Measurements from ENCODE around the gene SLC4A1.

The SLC4A1 gene

DNA sequence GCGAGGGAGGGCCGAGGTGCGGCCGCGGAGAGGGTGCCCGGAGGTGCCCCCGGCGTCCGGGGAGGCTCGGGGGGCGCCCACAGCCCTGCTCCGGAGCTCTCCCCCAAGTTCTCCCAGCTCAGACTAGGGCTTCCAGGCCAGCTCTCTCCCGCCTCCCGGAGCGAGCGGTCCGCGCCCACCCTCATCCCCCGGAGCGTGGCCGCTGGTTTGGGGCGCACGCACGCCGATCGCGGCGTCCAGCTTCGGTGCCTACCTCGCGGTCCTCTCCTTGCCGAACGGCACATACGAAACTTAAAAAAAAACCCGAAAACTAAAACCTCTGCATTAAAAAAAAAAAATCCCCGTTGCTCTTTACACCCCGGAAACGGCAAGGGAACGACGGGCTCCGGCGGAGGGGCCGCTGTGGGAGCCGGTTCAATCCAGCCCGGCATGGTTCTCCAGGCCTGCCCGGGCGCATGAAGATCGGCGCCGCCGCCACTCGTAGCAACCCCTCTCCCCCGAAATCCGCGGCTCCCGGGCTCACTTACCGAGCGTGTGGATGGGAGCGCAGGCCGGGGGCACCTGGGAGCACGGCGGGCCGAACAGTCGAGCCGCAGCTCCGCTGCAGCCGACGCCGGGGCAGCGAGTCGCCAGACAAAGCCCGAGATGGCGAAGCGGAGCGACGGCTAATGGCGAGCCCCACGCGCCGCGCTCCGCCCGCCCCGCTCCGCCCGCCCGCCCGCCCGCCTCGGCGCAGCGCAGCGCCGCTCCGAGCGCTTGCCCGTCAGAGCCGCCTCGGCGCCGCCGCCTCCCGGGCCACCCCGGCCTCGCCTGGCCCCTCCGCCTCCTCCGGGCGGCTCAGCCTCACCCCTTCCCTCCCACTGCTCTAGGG, 47.5 kb downstream of the SLC4A1 start:
- DNase-seq (ENCODE audit: low read depth in 2 of 2), result no peak

DNA sequence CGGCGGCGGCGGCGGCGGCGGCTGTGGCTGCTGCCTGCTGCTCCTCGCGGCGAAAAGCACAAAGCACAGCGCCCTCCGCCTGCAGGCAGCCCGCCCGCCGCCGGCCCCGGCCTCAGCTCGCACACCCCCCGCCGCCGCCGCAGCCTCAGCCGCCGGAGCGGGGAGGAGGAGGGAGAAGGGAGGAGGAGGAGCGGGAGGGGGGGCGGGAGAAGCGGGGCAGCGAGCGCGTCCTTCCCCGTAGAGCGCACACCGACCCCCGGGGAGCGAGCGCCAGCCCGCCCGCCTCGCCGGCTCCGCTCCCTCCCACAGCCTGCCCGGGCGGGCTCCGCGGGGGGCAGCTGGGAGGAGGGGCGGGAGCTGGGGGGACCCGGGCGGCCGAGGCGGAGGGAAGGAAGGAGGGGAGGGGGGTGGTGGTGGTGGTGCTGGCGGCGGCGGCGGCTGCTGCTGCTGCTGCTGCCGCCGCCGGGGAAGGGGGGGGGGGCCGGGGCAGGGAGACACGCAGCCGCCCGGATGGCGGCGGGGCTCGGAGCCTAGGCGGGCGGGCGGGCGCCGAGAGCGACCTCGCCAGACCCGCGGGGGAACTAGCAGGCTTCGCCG, 48.2 kb downstream of the SLC4A1 start, which contains the start of gene UBTF:
Gene UBTF (minus strand): TSS at position 60 of the 597 bp plus-strand sequence. CDS start 1,446 bp downstream, outside the sequence.
- peak in 1 of 2 donors; percentile 51 for DNase-seq (ENCODE audit: low read depth in 2 of 2)

DNA sequence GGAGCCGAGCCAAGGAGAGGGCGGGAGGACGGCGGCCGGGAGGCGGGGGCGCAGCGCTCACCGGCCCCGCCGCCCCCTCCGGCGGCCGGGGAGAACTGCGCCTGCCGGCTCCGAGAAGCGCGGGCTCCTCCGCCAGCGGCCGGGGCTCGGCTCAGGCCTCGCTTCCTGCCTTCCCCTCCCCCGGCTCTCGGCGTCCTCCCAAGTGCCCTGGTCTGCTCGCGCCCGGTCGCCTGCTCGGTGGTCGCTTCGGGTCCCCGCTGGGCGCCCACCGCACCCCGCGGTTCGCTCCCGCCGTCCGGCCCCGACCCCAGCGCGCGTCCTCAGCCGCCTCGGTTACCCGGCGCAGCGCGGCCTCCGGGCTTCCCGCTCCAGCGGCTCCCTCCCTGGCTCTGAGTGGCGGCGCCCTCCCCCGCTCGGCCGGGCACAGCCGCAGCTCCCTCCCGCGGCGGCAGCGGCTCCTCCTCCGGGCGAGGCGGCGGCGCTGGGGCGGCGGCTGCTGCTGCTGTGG, 48.8 kb downstream of the SLC4A1 start:
- peak in 1 of 2 donors; percentile 54 for DNase-seq (ENCODE audit: low read depth in 2 of 2)

DNA sequence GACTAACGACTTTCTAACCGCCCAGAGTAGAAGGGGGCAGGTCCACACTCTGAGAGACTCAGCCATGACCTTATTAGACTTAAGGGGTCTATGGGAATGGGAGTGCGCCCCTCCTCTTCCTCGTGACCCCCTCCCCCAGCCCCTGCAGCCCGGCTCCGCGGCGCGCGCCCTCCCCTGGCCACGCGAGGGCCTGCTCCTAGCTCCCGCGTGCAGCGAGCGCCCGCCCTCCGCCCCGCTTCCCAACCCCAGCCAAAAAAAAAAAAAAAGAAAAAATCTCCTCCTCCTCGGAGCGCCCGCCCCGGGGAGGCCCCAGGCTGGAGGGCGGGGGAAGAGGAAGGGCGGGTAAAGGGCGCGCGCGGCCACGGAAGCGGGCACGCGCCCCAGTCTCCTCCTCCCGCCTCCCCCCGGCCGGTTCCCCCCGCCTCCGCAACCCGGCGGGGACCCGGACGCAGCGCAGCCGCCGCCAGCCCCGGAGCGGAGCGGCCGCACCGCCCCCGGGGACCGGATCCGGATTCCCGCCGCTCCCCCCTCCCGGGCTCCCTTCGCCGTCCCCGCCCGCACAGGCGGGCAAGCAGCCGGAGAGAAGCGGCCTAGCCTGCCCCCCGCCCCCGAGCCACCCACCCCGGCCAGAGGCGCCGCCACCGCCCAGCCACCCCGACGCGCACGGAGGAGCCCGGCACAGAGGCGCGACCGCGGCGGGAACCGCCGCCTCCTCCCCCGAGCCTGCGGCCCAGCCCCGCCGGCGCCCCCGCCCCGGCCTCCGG, 49.4 kb downstream of the SLC4A1 start:
- peak; percentile 78 to 90 for DNase-seq (ENCODE audit: low read depth in 2 of 2)

DNA sequence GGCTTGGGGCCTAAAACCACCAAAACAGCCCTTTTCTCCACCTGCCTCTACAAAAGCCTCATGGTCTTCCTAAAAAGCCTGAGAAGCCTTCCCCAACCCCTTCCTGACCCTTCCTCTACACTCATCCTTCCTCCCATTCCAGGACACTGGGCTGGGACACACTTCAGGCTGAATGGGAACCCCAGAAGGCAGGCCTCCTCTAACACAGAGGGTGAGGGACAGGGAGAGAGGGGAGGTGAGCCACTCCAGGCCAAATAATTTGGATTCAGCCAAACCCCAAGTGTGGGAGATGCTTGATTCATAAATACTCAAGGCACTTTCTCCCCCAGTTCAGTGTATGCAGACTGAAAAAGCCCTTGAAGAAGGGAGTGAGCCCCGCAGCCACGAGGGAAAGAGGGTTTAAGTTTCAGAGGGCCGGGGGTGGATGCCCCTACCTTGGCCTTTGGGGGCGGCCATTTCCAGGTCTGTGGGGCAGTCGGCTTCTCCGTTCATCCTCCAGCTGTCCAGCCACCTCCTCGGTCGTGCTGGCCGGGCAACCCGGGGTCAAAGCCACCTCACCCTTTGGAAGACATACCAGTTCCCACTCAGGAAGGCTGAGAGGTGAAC, 50.1 kb downstream of the SLC4A1 start:
- no peak for DNase-seq (ENCODE audit: low read depth in 2 of 2)

DNA sequence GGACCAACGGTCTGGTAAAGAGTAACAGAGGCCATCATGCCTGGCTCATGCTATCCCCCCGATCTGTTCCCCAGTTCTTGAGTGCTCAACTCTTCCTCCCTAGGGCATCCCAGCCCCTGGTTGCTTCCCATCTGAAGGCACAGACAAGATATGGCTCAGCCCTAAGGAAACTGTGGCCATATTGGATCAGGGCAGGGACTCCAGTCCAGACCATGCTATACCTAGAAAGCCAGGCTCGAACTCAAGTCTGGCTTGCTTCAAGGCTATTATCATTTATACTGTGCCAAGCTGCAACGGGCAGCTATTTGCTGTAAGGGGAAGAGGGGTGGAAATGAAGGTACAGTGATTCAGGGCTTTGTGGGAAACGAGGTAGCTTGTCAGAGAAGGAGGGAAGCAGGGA, 51.2 kb downstream of the SLC4A1 start:
- DNase-seq (ENCODE audit: low read depth in 2 of 2), result no peak

DNA sequence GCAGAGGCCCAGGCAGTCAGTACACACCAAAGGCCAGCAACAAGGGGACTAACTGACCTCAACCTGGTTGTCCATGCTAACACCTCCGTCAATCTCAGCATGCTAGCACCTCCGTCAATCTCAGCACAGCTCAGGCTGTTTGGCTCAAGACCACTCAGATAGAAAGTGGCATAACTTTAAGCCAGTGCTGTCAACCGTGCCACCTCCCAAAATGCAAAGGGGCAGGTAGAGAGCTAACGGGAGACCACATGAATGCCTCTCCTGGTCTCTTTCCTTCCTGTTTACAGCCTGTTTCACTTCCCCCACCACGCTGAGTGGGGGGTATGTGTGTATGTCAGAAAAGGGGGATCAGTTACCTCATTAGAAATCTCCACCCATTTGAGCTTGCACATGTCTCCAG, 51.8 kb downstream of the SLC4A1 start:
- no peak for DNase-seq (ENCODE audit: low read depth in 2 of 2)

DNA sequence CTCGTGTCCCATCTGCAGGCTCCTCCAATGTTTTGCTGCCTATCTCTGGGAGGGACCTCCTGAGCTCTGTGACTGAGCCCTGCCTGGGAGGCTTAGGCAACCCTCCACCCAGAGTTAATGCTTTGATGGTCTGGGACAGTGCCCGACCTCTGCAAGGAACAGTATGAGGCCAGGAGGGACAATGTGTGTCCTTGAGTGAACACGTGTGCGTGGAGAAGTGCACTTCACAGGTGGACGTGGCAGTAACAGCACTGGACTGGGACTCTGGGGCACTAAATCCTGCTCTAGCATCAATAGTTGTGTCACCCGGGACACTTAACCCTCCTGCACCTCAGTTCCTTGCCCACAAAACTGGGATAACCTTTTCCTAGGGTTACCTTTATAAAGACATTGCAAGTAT, 53.0 kb downstream of the SLC4A1 start:
- no peak for DNase-seq (ENCODE audit: low read depth in 2 of 2)

DNA sequence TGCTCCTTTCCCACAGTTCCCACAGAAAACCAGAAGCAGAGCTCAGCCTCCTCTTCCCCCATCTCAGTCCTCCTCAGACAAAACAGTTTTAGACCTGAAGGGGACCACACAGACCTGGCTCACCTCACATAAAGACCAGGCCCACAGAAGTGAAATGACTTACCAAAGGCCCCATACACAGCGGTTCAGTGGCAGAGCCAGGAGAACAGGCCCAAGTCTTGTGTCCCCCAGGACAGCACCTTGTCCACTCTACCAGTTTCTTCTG, 53.8 kb downstream of the SLC4A1 start:
- DNase-seq (ENCODE audit: low read depth in 2 of 2), result no peak

DNA sequence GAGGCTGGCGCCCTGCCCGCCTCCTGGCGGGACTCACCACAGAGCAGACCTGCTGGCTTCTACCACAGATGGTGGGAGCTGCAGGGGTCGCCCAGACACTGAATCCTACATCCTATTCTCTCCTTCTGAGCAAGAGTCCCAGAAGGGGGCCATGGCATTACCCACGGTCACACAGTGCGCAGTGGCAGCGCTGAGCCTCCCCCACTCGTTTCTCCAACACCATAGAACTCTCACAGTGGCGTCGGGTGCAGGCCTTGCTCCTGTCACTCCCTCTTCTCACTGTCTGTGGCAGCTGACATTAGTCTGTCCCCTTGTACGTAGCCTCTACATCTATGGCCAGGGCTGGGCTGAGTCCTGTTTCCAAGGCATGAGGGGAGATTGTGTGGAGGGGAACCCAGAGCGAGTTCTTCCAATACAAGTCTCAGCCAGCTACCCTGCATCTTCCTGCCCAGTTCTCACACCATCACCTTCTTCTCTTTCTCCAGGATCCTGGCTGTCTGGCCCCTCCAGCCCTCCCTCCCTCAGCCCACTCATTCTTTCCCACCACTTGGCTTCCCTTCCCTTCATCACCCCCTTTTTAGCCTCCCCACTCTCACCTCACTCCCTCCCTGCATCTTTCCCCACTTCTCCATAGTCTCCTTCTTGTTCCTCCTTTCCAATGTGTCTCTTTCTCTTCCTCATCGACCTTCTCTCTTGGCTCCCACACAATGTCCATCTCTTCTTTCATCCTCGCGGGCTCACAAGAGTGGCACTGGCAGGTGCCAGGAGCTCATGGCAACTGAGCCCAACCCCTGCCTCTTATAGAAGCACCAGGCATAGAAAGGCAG, 54.3 kb downstream of the SLC4A1 start:
- no peak for DNase-seq (ENCODE audit: low read depth in 2 of 2)

DNA sequence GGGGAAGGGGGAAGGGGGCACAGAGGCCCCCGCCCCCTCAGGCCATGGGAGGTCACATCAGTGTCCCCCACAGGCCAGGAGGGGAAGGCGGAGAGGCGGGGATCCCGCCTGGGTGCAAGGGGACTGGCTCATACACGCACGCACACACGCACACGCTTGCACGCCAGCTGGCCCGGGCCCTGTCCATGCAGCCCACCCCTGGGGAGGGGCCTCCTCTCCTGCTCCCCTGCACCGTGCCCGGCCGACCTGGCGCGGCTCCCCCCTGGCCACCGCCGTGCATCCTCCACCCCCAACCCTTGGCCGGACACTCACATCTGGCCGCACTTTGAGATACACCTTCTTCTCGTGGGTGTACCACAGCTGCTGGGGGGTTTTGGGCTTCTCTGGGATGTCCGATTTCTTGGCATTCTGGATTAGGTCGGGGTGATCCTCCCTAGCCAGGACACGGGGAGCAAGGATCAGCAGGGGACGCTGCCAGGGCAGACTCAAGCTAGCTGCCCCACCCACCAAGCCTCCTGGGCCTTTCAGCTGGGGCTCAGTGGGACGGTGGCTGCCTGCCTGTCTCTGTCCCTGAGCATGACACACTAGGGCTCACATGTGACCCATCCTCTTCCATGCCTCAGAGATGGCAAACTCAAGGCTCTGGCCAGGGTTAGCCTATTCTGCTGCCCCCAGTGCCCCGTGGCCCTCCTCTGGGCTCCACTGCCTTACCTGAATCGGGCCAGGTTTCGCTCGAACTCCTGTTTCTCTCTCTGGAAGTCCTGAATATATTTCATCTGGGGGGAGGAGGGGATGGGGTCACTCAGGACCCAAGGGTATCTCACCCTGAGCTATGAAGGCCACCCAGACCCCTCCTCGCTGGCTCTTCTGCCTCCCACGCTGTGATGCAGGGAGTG, 55.2 kb downstream of the SLC4A1 start:
- DNase-seq (ENCODE audit: low read depth in 2 of 2), result no peak

DNA sequence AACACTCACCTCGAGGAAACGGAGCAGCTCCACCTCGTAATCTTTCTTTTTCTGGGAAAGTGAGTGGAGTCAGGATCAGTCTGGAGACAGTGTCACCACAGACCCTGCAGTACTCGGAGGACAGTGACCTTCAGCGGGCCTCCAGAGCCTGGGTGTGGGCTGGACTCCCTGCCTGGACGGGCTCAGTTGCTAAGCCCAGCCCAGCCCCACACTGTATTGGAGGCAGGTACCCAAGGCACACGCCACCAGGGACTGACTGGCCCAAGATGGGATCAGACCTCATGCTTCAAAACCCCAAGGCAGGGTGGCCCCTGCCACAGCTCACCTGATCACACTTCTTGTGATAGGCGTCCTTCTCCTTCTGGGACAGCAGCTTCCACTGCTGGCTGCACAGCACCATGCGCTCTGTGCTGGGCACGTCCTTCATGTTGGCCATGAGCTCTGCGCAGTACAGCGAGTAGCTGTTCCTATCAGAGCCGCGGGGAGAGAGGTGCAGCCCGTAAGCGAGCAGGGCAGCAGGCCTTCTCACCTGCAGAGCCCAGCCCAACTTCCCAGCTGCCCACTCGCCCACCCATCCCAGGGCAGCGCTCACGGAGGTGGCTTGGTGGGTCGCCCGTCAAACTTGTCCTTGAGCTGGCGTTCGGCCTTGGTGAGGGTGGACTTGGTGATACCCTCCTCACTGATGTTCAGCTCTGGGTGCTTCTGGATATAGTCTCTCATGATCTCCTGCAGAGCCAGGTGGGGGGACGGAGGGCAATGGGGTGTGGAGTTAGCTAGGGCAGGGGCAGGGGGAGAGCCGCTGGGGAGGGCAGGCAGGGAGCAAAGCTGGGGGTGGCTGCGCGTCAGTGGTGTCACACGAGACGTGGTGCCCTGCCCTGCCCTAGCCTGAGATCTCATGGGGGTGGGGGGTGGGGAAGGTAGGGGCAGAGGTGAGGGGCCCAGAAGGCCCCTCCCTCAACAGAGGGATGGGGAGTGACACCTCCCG, 56.4 kb downstream of the SLC4A1 start:
- no peak for DNase-seq (ENCODE audit: low read depth in 2 of 2)

DNA sequence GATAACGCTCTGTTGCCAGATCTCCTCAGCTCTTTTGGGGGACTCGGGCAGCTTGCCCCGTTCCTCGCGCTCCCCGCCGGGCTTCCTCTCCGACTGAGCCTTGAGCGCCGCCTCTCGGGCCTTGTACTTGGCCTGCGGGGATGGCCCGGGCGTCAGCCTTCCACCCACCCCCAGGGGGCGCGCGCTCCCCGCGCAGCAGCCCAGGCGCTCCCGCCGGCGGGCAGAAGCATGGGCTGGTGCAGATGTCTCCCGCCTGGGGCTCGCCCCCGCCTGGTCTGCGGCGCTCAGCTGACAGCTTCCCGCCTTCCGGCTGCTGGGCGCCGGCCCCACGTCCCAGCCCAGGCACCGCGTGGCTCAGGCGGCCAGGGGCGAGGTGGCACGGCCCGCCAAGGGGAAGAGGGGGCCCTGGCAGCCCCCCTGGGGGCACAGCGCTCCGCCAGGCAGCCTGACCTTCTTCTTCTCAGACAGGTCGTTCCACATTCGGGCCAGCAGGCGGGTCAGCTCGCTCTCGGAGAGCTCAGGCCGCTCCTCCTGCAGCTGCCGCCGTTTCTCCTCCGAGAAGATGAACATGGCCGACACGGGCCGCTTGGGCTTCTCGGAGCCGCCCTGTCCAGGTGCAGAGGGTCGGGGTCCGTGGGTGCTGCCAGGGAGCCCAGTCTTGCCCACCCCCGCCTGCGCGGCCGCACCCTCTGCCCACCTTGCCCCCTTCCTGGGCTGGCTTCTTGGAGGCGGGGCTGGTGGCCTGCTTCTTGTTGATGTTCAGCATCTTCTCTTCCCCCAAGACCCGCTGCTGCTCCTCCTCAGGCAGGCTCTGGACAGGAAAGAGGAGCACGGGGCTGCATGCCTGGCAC, 57.4 kb downstream of the SLC4A1 start:
- DNase-seq (ENCODE audit: low read depth in 2 of 2), result peak; percentile 89 to 90

DNA sequence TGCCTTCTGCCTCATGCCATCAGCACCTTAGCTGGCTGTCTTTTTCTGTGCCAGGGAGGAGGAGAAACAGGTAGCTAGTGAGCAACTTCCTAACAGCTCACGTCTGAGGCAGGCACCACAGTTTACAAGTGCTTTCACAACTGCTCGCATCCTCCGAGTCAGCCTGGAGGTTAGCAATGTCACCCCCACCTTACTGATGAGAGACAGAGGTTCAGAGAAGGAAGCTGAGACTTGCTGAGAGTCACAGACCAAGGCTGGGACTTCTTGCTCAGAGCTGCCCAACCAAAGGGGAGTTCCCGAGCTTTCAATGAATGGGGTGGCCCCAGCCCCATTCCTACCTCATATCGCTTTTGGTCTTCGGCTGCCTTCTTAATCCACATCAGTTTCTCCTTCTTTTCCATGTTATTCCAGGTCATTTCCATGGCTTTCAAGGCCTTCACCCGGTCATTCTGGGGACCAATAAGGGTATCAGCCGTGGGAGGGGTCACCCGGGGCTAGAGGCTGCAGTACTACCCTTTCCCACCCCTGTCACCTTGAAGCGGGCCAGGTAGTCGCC, 58.1 kb downstream of the SLC4A1 start:
- no peak for DNase-seq (ENCODE audit: low read depth in 2 of 2)

DNA sequence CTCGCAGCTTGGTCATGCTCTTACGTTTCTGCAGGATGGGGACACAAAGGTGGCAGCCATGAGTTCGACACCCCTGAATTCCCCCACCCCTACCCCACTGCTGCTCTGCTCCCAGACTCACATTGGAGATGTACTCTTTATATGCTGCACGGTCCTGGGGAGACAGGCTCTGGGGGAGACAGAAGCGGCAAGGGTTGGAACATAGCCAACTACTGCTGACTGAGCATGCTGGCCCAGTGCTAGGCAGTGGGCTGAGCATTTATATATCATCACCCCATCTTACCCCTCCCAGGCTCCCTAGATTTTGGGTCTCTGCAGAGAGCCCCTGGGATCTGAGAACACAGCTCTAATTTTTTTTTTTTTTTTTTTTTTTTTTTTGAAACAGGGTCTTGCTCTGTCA, 60.2 kb downstream of the SLC4A1 start:
- no peak for DNase-seq (ENCODE audit: low read depth in 2 of 2)

DNA sequence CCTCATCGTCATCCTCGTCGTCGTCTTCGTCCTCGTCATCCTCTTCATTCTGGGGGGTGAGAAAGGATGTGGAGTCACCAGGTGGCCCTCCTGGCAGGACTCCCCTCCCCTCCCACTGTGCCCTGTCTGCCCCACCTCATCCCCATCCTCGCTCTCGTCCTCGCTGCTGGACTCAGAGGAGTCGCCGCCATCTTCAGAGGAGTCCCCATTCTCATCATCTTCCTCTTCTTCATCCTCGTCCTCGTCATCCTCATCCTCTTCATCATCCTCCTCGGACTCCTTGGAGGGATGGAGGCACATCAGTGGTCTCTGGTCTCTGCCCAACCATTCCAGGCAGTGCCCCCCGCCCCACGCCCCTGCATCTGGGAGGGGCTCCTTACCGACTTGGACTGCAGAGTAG, 60.6 kb downstream of the SLC4A1 start:
- DNase-seq (ENCODE audit: low read depth in 2 of 2), result no peak

DNA sequence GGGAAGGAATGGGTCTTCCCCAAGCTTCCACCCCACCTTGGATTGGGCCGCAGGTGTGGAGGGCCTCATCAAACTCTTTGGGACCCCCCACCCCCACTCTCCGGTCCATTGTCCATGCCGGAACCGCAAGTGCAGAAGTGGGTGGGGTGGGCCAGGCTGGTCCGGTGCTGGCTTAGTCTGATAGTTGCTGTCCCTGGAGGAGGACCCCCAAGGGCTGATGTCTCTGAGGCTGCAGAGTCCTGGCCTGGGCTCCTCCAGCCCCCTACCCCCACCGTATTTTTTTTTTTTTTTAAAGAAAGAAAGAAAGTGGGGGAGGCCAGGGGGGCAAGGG, 61.1 kb downstream of the SLC4A1 start:
- DNase-seq (ENCODE audit: low read depth in 2 of 2), result no peak
